ENCODE results near the gene MAP3K3. TPM values are rescaled to one million over a fixed set of nuclear protein-coding genes. Genes with fewer than 3 reads are reported as not detected.

Gene MAP3K3
- total RNA-seq, 1 experiment from 2014 or later = 16.2 TPM

GRCh38 chr17:63598281-63598680, 23.9 kb upstream of the MAP3K3 start:
- Histone ChIP-seq H3K4me3 (ENCODE audit: low read depth, low read length) (no peak overlapping the region), H3K4me1 (peaks cover 12% of the 10 kb centered on the region), H3K27me3 (replicated peaks; ENCODE audit: control insufficient read depth, insufficient read depth, low read length) (no peaks in the 10 kb centered on the region), H3K9me3 (no peaks in the 10 kb centered on the region), H3K36me3 (ENCODE audit: control insufficient read depth, insufficient read depth, low read length) (no peaks in the 10 kb centered on the region)
- intact Hi-C loops (cut with micrococcal nuclease; ENCODE audit: unreplicated experiment) = no loop called here
- Mint-ChIP-seq H3K36me3 (ENCODE audit: insufficient read depth, unreplicated experiment) (peaks cover 20% of the 10 kb centered on the region), H3K27me3 (ENCODE audit: insufficient read depth, unreplicated experiment) (no peaks in the 10 kb centered on the region), H3K4me1 (ENCODE audit: low read depth, unreplicated experiment) (peaks cover 7% of the 10 kb centered on the region), H3K4me3 (ENCODE audit: unreplicated experiment) (no peak overlapping the region), H3K27ac (ENCODE audit: unreplicated experiment) (no peak overlapping the region), H3K9me3 (ENCODE audit: unreplicated experiment) (no peaks in the 10 kb centered on the region)
- no peak for TF ChIP-seq CTCF (IDR thresholded peaks at IDR 0.05; ENCODE audit: insufficient read depth in 1 of 2, low read depth in 1 of 2, low read length in 1 of 2, severe bottlenecking in 1 of 2, unreplicated experiment in 1 of 2)
- ChIA-PET CTCF (no interaction called here), POLR2A (no interaction called here)
- no peak for DNase-seq
- no TSS peak for BruUV-seq (replicated peaks)

GRCh38 chr17:63600569-63601438, 21.4 kb upstream of the MAP3K3 start, which contains the start of gene TACO1:
Gene TACO1 (plus strand): TSS chr17:63600895. CDS start chr17:63601084, 189 bp downstream.
- ChIA-PET CTCF (interaction anchor here (0.6 to 1.8 kb wide), 3 partner anchors 11 to 175 kb away, joined by 5 to 7 read pairs (median 6); partner anchors contain the start of gene MAP3K3), POLR2A (interaction anchor here (0.7 to 1.0 kb wide), 2 partner anchors 11 to 21 kb away, joined by 3 read pairs; partner anchors contain the start of gene MAP3K3)
- no peaks in the 10 kb centered on the region for H3K9me3 ChIP-seq
- peaks cover 7% of the 10 kb centered on the region for H3K4me1 Mint-ChIP-seq (ENCODE audit: low read depth, unreplicated experiment)
- H3K36me3 Mint-ChIP-seq (ENCODE audit: insufficient read depth, unreplicated experiment) = peaks cover 18% of the 10 kb centered on the region
- H3K27me3 ChIP-seq (replicated peaks; ENCODE audit: control insufficient read depth, insufficient read depth, low read length) = no peaks in the 10 kb centered on the region
- no peaks in the 10 kb centered on the region for H3K9me3 Mint-ChIP-seq (ENCODE audit: unreplicated experiment)
- H3K4me1 ChIP-seq = peaks cover 12% of the 10 kb centered on the region
- no peaks in the 10 kb centered on the region; the same call in 1 of the 2 replicates for H3K36me3 ChIP-seq (ENCODE audit: control insufficient read depth, insufficient read depth, low read length)
- H3K27ac Mint-ChIP-seq (ENCODE audit: unreplicated experiment) = peak within 1 kb of the TSS; percentile 88
- no TSS peak for BruUV-seq (replicated peaks)
- H3K27me3 Mint-ChIP-seq (ENCODE audit: insufficient read depth, unreplicated experiment) = no peaks in the 10 kb centered on the region
- DNase-seq = peak; percentile 88 to 91
- peak within 1 kb of the TSS; percentile 81 for H3K4me3 ChIP-seq (ENCODE audit: low read depth, low read length)
- intact Hi-C loops (cut with micrococcal nuclease; ENCODE audit: unreplicated experiment) = no loop called here
- peak within 1 kb of the TSS; percentile 88 for H3K4me3 Mint-ChIP-seq (ENCODE audit: unreplicated experiment)
- no peak for TF ChIP-seq CTCF (IDR thresholded peaks at IDR 0.05; ENCODE audit: insufficient read depth in 1 of 2, low read depth in 1 of 2, low read length in 1 of 2, severe bottlenecking in 1 of 2, unreplicated experiment in 1 of 2)

- ChIA-PET CTCF (interaction anchor here (0.7 to 1.8 kb wide), 5 partner anchors 10 to 176 kb away, joined by 3 to 7 read pairs (median 4); no protein-coding TSS in a partner anchor), POLR2A (interaction anchor here (0.6 kb wide), 4 partner anchors 117 to 1075 kb away, joined by 3 to 8 read pairs (median 3); no protein-coding TSS in a partner anchor)
- TF ChIP-seq CTCF (IDR thresholded peaks at IDR 0.05; ENCODE audit: insufficient read depth in 1 of 2, low read depth in 1 of 2, low read length in 1 of 2, severe bottlenecking in 1 of 2, unreplicated experiment in 1 of 2) = no peak
- BruUV-seq (replicated peaks) = TSS peak; percentile 54
- Histone ChIP-seq H3K4me1 (peaks cover 12% of the 10 kb centered on the region), H3K36me3 (ENCODE audit: control insufficient read depth, insufficient read depth, low read length) (no peaks in the 10 kb centered on the region; the same call in 1 of the 2 replicates), H3K9me3 (no peaks in the 10 kb centered on the region), H3K4me3 (ENCODE audit: low read depth, low read length) (peak overlapping the region; percentile 81), H3K27me3 (replicated peaks; ENCODE audit: control insufficient read depth, insufficient read depth, low read length) (no peaks in the 10 kb centered on the region)
- Mint-ChIP-seq H3K4me3 (ENCODE audit: unreplicated experiment) (peak overlapping the region; percentile 88), H3K4me1 (ENCODE audit: low read depth, unreplicated experiment) (peaks cover 7% of the 10 kb centered on the region), H3K9me3 (ENCODE audit: unreplicated experiment) (no peaks in the 10 kb centered on the region), H3K27ac (ENCODE audit: unreplicated experiment) (peak overlapping the region; percentile 88), H3K27me3 (ENCODE audit: insufficient read depth, unreplicated experiment) (no peaks in the 10 kb centered on the region), H3K36me3 (ENCODE audit: insufficient read depth, unreplicated experiment) (peaks cover 24% of the 10 kb centered on the region)
- intact Hi-C loops (cut with micrococcal nuclease; ENCODE audit: unreplicated experiment) = no loop called here
- DNase-seq = no peak
These were observed 20.5 kb upstream of the MAP3K3 start for GRCh38 chr17:63601439-63602371.

Measured in Caco-2 (cell line).